Hepatocyte (in vitro differentiated cells): Measurements from ENCODE around the gene SLX4. TPM values are rescaled to one million over a fixed set of nuclear protein-coding genes. Genes with fewer than 3 reads are reported as not detected.
"Not testable (repeated sequence)": the region's sequence is repeated elsewhere in the genome, so short reads cannot be mapped to it uniquely, and the experiment has no call there.

Experiments
- DNase-seq: peaks from one replicate; pipeline ENCODE4 v3.0.0-alpha.2; 2016; ENCODE audit warnings: low spot score
- H2AFZ ChIP-seq: fragments of 200-600 bp; sonication (generic); 2 replicates; pipeline ENCODE4 v1.6.0; 2016; ENCODE audit warnings: antibody characterized with exemption, mild to moderate bottlenecking
- H3K27ac ChIP-seq: fragments of 200-600 bp; sonication (generic); 2 replicates; pipeline ENCODE4 v1.5.1; 2016; ENCODE audit warnings: mild to moderate bottlenecking
- H3K27me3 ChIP-seq: fragments of 200-600 bp; sonication (generic); 2 replicates; pipeline ENCODE4 v1.6.1; 2016
- H3K36me3 ChIP-seq: fragments of 200-600 bp; sonication (generic); replicated peaks from 2 replicates; pipeline ENCODE4 v1.5.1; 2016; ENCODE audit warnings: low read depth; ENCODE audit not compliant: insufficient read depth
- H3K4me1 ChIP-seq: fragments of 200-600 bp; sonication (generic); 2 replicates; pipeline ENCODE4 v1.5.1; 2016; ENCODE audit warnings: mild to moderate bottlenecking, moderate library complexity; ENCODE audit not compliant: insufficient read depth
- H3K4me2 ChIP-seq: fragments of 200-600 bp; sonication (generic); 2 replicates; pipeline ENCODE4 v1.6.0; 2016
- H3K4me3 ChIP-seq: fragments of 200-600 bp; sonication (generic); 2 replicates; pipeline ENCODE4 v1.5.1; 2016; ENCODE audit warnings: mild to moderate bottlenecking
- H3K79me2 ChIP-seq: fragments of 200-600 bp; sonication (generic); 2 replicates; pipeline ENCODE4 v1.6.0; 2017; ENCODE audit warnings: mild to moderate bottlenecking
- H3K9me2 ChIP-seq: fragments of 200-600 bp; sonication (generic); replicated peaks from 2 replicates; pipeline ENCODE4 v1.6.0; 2017; ENCODE audit warnings: mild to moderate bottlenecking; ENCODE audit not compliant: insufficient read depth
- H3K9me3 ChIP-seq: fragments of 200-600 bp; sonication (generic); 2 replicates; pipeline ENCODE4 v1.5.1; 2016; ENCODE audit warnings: low read depth, mild to moderate bottlenecking
- H4K20me1 ChIP-seq: fragments of 200-600 bp; sonication (generic); 2 replicates; pipeline ENCODE4 v1.6.0; 2016; ENCODE audit warnings: mild to moderate bottlenecking; ENCODE audit not compliant: insufficient read depth, poor library complexity, severe bottlenecking
- CTCF ChIP-seq: fragments of 200-600 bp; sonication (generic); IDR thresholded peaks from 2 replicates; pipeline ENCODE4 v1.5.1; 2016; ENCODE audit warnings: antibody characterized with exemption, mild to moderate bottlenecking; ENCODE audit not compliant: poor library complexity
- EZH2 ChIP-seq: fragments of 200-600 bp; sonication (generic); IDR thresholded peaks from 2 replicates; pipeline ENCODE4 v1.6.1; 2016; ENCODE audit warnings: antibody characterized with exemption, mild to moderate bottlenecking, borderline replicate concordance
- EZH2phosphoT487 ChIP-seq: fragments of 200-600 bp; sonication (generic); IDR thresholded peaks from one replicate; pipeline ENCODE4 v1.6.1; 2018; ENCODE audit warnings: antibody characterized with exemption, mild to moderate bottlenecking, low read depth, moderate library complexity; ENCODE audit not compliant: unreplicated experiment, severe bottlenecking
- WGBS: methylation state at CpG from one replicate; pipeline ENCODE4 v1.1.6; 2016; ENCODE audit warnings: low lambda C conversion rate; ENCODE audit errors: missing lambda C conversion rate; 5-methylcytosine and 5-hydroxymethylcytosine counted together
- polyA plus RNA-seq: library from polyadenylated mRNA; unstranded; fragments of >200 nt; fragmentation: Nextera tagmentation; extraction: Ambion mirVana; gene quantifications from 2 replicates; pipeline ENCODE4 v1.2.1, GENCODE V29; 2016
- total RNA-seq: library from RNA; depleted of rRNA; stranded (reverse); fragments of >200 nt; gene quantifications from 2 replicates; pipeline ENCODE4 v1.2.3, GENCODE V29; 2014

Gene SLX4
- total RNA-seq: 3.5 and 4.6 TPM in 2 replicates
- 1.9 and 3.4 TPM in 2 replicates for polyA plus RNA-seq

- no peaks in the 10 kb centered on the region for H3K36me3 ChIP-seq
- DNase-seq: peak; percentile 99
- H3K4me3 ChIP-seq: peak within 1 kb of the TSS; percentile 96
- under 1% methylated on average over 66 of the region's 86 CpGs for WGBS
- peak within 1 kb of the TSS; percentile 93 for H3K4me2 ChIP-seq
- TF ChIP-seq EZH2phosphoT487 (no peak), EZH2 (no peak), CTCF (no peak)
- peaks cover 54% of the 10 kb centered on the region for H3K79me2 ChIP-seq
- peak within 1 kb of the TSS; percentile 83 for H2AFZ ChIP-seq
- no peaks in the 10 kb centered on the region for H3K9me3 ChIP-seq
- H4K20me1 ChIP-seq: no peaks in the 10 kb centered on the region
- H3K27ac ChIP-seq: peak within 1 kb of the TSS; percentile 95
- H3K9me2 ChIP-seq: no peaks in the 10 kb centered on the region
- peaks cover 18% of the 10 kb centered on the region for H3K4me1 ChIP-seq
- no peaks in the 10 kb centered on the region for H3K27me3 ChIP-seq
These were observed at the start of gene SLX4 for GRCh38 chr16:3611146-3611975. Gene SLX4 (minus strand): TSS chr16:3611606. CDS start chr16:3608964, 2,642 bp downstream.

GRCh38 chr16:3659251-3659650 is 47.8 kb upstream of the SLX4 start:
- H2AFZ ChIP-seq: no peak overlapping the region
- TF ChIP-seq EZH2phosphoT487: no peak
- no peak for TF ChIP-seq CTCF
- no peaks in the 10 kb centered on the region for H3K9me3 ChIP-seq
- peak overlapping the region; percentile 98 for H3K27ac ChIP-seq
- H3K27me3 ChIP-seq: no peaks in the 10 kb centered on the region
- peaks cover 23% of the 10 kb centered on the region for H3K79me2 ChIP-seq
- no peak overlapping the region for H3K4me2 ChIP-seq
- no peak for DNase-seq
- H3K9me2 ChIP-seq: no peaks in the 10 kb centered on the region
- no peaks in the 10 kb centered on the region for H3K36me3 ChIP-seq
- H3K4me1 ChIP-seq: no peaks in the 10 kb centered on the region
- no peak overlapping the region for H3K4me3 ChIP-seq
- WGBS: 73% methylated on average over 3 of the region's 3 CpGs
- no peaks in the 10 kb centered on the region for H4K20me1 ChIP-seq

GRCh38 chr16:3656491-3657468 is 45.4 kb upstream of the SLX4 start:
- H3K36me3 ChIP-seq: no peaks in the 10 kb centered on the region
- no peak overlapping the region for H3K4me3 ChIP-seq
- no peaks in the 10 kb centered on the region for H3K9me2 ChIP-seq
- no peaks in the 10 kb centered on the region for H3K4me1 ChIP-seq
- H3K9me3 ChIP-seq: no peaks in the 10 kb centered on the region
- no peak for DNase-seq
- WGBS: 92% methylated on average over 39 of the region's 42 CpGs
- peak overlapping the region; percentile 98 for H3K27ac ChIP-seq
- peaks cover 23% of the 10 kb centered on the region for H3K79me2 ChIP-seq
- H3K27me3 ChIP-seq: no peaks in the 10 kb centered on the region
- TF ChIP-seq EZH2 (no peak), EZH2phosphoT487 (no peak), CTCF (no peak)
- H2AFZ ChIP-seq: no peak overlapping the region
- H3K4me2 ChIP-seq: peak overlapping the region; percentile 74
- H4K20me1 ChIP-seq: no peaks in the 10 kb centered on the region

GRCh38 chr16:3656160-3656490 is 44.7 kb upstream of the SLX4 start:
- peak overlapping the region; percentile 98 for H3K27ac ChIP-seq
- H3K4me2 ChIP-seq: peak overlapping the region; percentile 74
- not testable (repeated sequence) for H3K9me3 ChIP-seq, DNase-seq, H4K20me1 ChIP-seq, H3K9me2 ChIP-seq, H3K4me1 ChIP-seq, H3K4me3 ChIP-seq, H3K36me3 ChIP-seq, H2AFZ ChIP-seq, H3K27me3 ChIP-seq
- H3K79me2 ChIP-seq: peaks cover 23% of the 10 kb centered on the region
- WGBS: 90% methylated on average over 3 of the region's 10 CpGs
